ENCODE results near the gene NOTUM. TPM values are rescaled to one million over a fixed set of nuclear protein-coding genes. Genes with fewer than 3 reads are reported as not detected.

The NOTUM gene
- polyA plus RNA-seq, 2 of the 4 experiments (the other 2 are of a cell fraction): 0.06 to 0.92 TPM

DNA sequence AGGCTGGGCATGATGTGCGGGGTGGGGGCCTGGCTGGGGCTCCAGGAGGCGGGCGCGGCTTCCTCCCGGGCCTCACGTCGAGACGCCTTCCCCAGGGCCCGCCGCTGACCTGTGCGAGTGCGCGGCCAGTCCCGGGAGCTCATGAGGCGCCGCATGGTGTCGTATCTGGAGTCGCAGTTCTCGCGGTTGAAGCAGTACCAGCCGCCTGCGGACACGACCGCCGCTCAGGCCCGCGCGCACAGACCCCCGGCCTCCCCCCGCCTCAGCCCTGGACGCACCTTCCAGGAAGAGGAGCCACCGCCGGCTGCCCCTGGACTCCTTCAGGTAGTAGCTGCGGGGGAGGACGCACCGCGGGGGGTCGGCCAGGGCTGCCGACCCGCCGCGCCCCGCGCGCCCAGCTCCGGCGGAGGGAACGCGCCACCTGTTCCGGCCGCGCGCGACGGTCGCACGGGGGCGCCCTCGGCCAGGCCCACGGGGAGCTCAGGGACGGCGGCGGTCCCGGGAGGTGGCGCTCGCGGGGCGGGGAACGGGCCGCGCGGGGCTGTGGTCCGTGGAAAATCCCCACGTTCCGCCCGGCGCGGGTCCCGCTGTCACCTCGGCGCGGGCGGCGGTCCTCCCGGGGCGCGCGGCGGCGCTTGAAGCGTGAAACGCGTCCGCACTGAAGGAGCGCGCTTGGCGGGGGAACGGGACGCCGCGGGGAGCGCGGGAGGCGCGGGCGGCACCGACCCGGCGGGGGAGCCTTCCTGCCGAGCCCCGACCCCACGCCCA, 1.4 kb downstream of the NOTUM start (continued):
- no peak for TF ChIP-seq NPAS2 (CRISPR knock-in tag; IDR thresholded peaks at IDR 0.05; ENCODE audit: borderline replicate concordance)
- no peak for TF ChIP-seq KDM5A (IDR thresholded peaks at IDR 0.05)
- TF ChIP-seq ZC3H11A (IDR thresholded peaks at IDR 0.05): no peak
- TF ChIP-seq RCOR1 (IDR thresholded peaks at IDR 0.05; ENCODE audit: low read depth, low read length): no peak
- TF ChIP-seq SREBF2 (IDR thresholded peaks at IDR 0.05): no peak
- TF ChIP-seq BHLHE40 (IDR thresholded peaks at IDR 0.05; ENCODE audit: low read depth, low read length): no peak
- TF ChIP-seq ZNF302 (CRISPR knock-in tag; IDR thresholded peaks at IDR 0.05): no peak
- TF ChIP-seq ZFP36 (IDR thresholded peaks at IDR 0.05; ENCODE audit: borderline replicate concordance, partially characterized antibody): no peak
- no peak for TF ChIP-seq HEYL (CRISPR knock-in tag; IDR thresholded peaks at IDR 0.05)
- TF ChIP-seq HOXB13 (CRISPR knock-in tag; IDR thresholded peaks at IDR 0.05; ENCODE audit: low read depth): no peak
- TF ChIP-seq, protein P1, sequence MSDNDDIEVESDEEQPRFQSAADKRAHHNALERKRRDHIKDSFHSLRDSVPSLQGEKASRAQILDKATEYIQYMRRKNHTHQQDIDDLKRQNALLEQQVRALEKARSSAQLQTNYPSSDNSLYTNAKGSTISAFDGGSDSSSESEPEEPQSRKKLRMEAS (IDR thresholded peaks at IDR 0.05): peak; percentile 80; the same call in 1 of the 2 replicates
- no peak for TF ChIP-seq FOSB (CRISPR knock-in tag; IDR thresholded peaks at IDR 0.05)
- no peak for TF ChIP-seq CHD2 (IDR thresholded peaks at IDR 0.05; ENCODE audit: low read length, partially characterized antibody)
- no peak for TF ChIP-seq POLR2A (IDR thresholded peaks at IDR 0.05; ENCODE audit: low read length)
- no peak for TF ChIP-seq TP53 (CRISPR knock-in tag; IDR thresholded peaks at IDR 0.05)
- TF ChIP-seq, protein P2, sequence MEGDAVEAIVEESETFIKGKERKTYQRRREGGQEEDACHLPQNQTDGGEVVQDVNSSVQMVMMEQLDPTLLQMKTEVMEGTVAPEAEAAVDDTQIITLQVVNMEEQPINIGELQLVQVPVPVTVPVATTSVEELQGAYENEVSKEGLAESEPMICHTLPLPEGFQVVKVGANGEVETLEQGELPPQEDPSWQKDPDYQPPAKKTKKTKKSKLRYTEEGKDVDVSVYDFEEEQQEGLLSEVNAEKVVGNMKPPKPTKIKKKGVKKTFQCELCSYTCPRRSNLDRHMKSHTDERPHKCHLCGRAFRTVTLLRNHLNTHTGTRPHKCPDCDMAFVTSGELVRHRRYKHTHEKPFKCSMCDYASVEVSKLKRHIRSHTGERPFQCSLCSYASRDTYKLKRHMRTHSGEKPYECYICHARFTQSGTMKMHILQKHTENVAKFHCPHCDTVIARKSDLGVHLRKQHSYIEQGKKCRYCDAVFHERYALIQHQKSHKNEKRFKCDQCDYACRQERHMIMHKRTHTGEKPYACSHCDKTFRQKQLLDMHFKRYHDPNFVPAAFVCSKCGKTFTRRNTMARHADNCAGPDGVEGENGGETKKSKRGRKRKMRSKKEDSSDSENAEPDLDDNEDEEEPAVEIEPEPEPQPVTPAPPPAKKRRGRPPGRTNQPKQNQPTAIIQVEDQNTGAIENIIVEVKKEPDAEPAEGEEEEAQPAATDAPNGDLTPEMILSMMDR (IDR thresholded peaks at IDR 0.05): peak; percentile 100

DNA sequence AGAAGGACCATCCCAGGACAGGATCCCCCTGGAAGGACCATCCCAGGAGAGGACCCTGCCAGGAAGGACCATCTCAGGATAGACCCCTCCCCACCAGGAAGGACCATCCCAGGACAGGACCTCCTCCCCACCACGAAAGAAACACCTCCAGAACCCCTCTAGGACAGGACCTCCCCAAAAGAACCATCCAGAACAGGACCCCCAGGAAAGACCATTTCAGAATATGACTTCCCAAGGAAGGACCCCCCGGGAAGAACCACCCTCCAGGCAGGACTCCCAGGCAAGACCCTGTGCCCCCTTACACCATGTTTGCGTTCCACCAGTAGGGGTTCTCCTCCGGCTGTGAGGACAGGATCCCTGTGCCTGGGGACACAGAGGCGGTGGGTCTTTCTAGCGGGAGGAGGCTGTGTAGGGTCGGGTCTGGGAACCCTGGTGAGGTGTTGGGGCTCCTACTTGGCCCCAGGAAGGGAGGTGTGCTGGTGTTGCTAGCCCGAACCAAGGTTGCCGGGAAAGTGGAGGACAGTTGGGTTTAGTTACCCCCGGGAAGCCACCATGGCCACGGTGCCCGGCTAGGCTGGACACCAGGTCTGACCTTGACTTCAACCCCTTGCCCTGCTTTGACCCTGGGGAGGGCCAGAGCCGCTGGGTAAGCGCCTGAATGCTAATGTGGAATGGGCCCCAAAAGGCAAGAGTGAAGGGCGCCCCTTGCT, 2.2 kb downstream of the NOTUM start:
- Histone ChIP-seq H3K4me1 (peaks cover 19% of the 10 kb centered on the region; the same call in 1 of the 3 replicates), H3K9me3 (no peaks in the 10 kb centered on the region; the same call in 2 of the 3 replicates), H3K4me3 (peak overlapping the region; percentile 52; the same call in 1 of the 3 replicates), H3K27ac (peak overlapping the region; percentile 60 to 89; a peak in 4 of 6 replicates), H3K4me2 (peak overlapping the region; percentile 94)
- ATAC-seq (no peak), FAIRE-seq (no peak), DNase-seq (ENCODE audit: low read depth in 1 of 2, low spot score in 1 of 2) (no peak)
- ChIA-PET POLR2A (interaction anchor here (0.9 to 2.2 kb wide), 6 partner anchors 18 to 71 kb away, joined by 3 to 8 read pairs (median 4); partner anchors contain the start of genes ASPSCR1, CENPX and LRRC45), CTCF (interaction anchor here (0.6 to 17.3 kb wide), 57 partner anchors 9 to 601 kb away, joined by 3 to 794 read pairs (median 5); partner anchors contain the start of genes ASPSCR1, CENPX, DCXR and DUS1L)
- 62% methylated on average over 15 of the region's 15 CpGs for WGBS (ENCODE audit: missing lambda C conversion rate)
- no peak for TF ChIP-seq CEBPB (IDR thresholded peaks at IDR 0.05)
- TF ChIP-seq GATA3 (IDR thresholded peaks at IDR 0.05; ENCODE audit: borderline replicate concordance): no peak
- no peak for TF ChIP-seq TFCP2L1 (CRISPR knock-in tag; IDR thresholded peaks at IDR 0.05)
- TF ChIP-seq RARB (CRISPR knock-in tag; IDR thresholded peaks at IDR 0.05): no peak
- no peak for TF ChIP-seq HOXB5 (CRISPR knock-in tag; IDR thresholded peaks at IDR 0.05)
- no peak for TF ChIP-seq SREBF2 (IDR thresholded peaks at IDR 0.05)
- TF ChIP-seq JUN (IDR thresholded peaks at IDR 0.05): no peak
- no peak for TF ChIP-seq POLR2AphosphoS2 (conservative IDR thresholded peaks at IDR 0.05; ENCODE audit: low read length)
- no peak for TF ChIP-seq POLR2A (IDR thresholded peaks at IDR 0.05; ENCODE audit: low read length)
- TF ChIP-seq ZC3H11A (IDR thresholded peaks at IDR 0.05): no peak
- TF ChIP-seq NFE2L2 (conservative IDR thresholded peaks at IDR 0.05; ENCODE audit: low read length): no peak
- TF ChIP-seq CBX8 (IDR thresholded peaks at IDR 0.05): no peak
- no peak for TF ChIP-seq RCOR1 (IDR thresholded peaks at IDR 0.05; ENCODE audit: low read depth, low read length)
